OCI-M1 (cell line): ENCODE measurements around the gene GCH1.
"Not testable (repeated sequence)": the region's sequence is repeated elsewhere in the genome, so short reads cannot be mapped to it uniquely, and the experiment has no call there.

Experiments used
- DNase-seq: peaks from one replicate; lab custom pipeline; 2025; lab: John Stamatoyannopoulos, UW

GCH1 gene

DNA sequence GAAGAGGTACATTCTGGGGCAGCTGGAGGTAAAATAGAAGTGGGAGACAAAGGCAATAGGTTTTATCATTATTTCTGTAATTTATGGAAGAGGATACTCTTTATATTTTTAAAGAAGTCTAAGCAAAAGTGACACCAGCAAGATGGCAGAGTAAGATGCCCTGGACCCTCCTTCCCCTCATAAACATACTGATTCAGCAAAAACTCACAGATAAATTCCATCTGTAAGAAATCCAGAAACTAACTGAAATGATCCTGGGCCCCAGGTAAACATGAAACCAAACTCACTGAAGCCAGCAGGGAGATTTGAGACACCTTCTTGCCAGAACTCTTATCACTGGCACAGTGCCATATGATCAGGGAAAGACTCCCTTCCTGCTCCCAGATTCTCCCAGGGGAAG lies 79.9 kb downstream of the GCH1 start:
- DNase-seq = no peak

DNA sequence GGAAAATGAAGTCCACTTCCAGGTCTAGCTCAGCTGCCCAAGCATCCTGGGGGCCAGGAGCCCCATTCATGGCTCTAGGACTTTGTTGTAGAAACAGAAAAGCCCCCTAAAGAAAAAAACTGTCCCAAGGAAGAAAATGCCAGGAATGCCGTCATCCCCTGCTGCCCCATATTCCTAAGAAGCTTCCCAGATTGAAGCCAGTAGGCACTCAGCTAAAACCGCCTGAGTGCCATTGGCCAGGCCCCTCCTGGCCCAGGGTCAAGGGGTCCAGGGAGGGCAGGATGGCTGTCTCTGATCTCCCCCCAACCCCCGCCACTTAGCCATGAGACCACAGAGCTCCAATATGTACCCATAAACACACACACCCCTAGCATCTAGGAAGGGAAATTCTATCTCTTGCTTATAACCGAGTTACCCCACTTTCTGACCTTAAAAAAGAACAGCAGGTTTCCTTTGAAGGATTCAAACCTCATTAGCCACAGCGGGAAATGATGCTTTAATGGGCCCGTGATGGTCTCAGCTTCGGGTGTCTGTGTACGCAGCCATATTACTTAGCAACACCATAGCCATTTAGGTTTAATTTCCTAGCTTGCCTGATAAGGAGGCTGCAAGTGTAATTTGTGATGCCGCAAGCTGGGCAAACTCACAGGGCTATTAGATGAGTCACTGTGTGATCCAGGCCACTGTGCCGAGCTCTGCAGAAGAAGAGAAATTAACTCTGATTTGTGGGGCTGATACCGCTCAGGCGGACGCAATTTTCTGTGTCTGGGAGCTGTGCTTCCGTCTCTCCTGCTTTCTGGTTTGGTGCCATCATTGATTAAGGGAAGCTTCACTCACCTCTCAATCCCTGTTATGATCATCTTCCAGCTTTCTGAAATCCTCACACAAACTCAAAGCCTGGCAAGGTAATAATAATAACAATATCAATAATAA lies 84.2 kb downstream of the GCH1 start:
- peak; percentile 7 for DNase-seq

DNA sequence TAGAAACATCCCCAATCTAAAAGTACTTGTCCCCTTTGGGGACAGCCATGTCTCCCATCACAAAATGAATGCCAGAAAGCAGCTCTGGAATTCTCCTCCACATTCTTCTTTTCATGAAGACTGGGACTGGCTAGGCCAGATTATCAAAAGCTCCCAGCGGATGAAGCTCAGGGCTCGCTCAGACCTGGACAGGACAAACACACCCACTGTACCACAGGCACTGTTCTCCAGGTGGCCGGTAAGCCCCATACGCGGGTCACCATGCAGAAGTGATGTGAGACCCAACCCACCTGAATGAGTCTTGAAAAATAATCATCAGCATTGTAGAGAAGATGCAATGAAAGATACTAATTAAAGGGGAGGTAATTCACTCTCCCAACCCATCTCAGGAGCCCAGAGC lies 85.1 kb downstream of the GCH1 start:
- DNase-seq = no peak

DNA sequence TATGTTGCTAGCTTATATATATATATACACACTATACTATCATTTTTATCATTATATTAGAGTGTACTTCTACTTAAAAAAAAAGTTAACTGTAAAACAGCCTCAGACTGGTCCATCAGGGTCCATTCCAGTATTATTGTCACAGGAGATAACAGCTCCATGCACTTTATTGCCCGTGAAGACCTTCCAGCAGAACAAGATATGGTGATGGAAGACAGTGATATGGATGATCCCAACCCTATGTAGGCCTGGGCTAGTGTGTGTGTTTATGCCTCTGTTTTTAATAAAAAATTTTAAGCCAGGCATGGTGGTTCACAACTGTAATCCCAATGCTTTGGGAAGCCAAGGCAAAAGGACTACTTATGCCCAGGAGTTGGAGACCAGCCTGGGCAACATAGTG lies 86.2 kb downstream of the GCH1 start:
- no peak for DNase-seq

DNA sequence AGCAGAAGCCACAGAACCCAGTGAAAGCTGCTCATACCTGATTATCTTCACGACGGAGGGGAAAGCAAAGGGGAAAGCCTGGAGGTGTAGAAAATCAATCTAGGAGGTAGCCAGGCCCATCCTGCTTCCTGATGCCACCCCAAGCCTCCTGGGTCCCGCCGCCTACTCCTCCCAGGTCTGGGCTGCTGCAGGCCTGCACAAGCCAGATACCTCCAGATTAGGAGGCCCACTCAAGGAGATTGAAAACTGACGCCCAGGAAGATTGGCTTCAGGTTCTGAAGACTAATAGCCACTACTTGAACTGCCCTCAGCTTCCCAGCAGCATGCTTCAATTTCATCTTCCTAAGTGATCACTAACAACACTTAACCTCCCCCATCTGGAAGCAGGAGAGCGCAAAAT lies 87.1 kb downstream of the GCH1 start:
- DNase-seq = no peak

DNA sequence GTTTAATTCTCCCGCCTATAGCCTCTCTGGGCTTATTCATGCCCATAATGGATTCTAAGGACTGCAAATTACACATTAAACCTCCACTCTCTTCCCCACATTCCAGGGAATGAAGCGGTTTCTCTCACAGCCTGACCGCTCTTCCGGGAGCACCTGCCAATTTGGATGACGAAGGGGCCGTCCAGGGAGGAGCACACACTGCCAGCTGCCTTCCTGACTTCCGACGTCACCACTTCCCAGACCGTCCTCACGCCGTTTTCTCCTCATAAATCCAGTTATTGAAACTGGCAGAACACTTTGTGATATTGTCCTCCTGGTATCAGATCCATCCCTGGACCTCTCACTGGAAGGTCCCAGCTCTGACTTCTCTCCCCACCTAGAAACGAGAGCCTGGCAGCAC lies 87.6 kb downstream of the GCH1 start:
- no peak for DNase-seq

DNA sequence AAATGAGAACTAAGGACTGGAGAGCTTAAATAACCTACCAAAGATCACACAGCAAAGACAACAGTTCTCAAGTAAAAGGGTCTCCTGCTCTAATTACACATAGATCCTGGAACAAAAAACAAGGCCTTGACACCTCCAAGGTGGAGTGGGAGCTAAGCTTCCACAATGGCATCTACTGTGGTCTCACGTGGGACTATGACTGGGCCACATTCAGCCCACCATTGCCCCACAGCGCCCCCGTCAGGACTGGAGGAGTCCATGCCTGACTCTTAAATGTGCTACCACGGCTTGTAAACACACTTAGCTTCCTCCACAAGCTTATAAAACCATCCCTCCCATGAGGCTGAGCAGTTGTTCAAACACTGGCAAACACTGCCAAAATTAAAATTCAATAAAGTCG lies 88.5 kb downstream of the GCH1 start:
- DNase-seq = peak; percentile 70

DNA sequence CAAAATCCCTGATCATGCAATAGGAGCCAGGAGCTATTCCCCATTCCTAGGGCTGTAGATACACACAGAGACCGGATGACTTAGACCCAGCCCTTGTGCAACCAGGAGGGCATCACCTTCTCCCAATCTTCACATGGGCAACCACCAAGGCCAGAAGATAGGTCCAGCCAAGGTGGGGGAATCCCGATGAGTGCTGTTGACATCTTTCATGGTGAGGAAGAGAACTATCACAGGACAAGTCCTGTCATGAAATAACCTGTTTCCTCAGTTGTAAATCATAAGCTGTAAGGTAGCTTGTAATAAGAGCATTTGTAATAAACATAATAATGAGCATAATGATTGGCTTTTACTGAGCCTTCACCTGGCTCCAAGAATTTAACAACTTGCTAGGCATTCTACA lies 89.5 kb downstream of the GCH1 start:
- DNase-seq = no peak

DNA sequence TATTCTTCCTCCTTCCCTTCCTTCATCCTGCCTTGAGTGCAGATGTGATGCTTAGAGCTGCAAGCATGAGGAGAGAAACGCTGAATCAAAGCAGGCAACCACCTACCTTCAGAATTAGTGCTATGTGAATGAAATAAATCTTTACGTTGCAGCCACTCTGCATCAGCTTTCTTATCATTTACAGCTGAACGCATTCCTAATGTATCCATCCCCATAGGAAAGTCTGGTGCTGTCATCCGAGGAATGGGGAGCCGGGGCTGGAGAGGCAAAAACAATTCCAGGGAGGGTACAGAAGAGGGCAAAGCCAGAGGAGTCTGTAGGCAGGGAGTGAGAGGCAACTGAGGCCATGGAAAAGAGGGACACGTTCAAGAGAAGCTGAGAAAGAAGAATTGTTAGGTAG lies 90.0 kb downstream of the GCH1 start:
- DNase-seq = no peak

DNA sequence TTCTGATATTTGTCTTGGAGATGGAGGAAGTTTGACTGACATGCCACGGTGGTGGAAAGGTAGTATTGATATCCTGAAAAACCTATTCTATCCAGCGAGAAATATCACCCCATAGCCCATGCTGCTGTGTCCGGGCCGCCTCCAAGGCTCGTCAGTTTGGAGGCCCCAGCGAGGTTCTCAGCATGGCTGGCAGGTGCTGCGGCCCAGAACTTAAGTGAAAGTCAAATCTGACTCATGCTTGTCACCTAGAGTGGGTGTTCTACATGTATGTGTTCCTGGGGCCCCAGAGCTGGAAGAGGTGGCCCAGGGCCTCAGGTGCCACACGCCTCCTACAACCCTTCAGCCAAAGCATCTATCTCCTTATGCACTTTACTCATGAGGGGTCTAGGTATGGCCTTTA lies 92.9 kb downstream of the GCH1 start:
- DNase-seq = no peak

DNA sequence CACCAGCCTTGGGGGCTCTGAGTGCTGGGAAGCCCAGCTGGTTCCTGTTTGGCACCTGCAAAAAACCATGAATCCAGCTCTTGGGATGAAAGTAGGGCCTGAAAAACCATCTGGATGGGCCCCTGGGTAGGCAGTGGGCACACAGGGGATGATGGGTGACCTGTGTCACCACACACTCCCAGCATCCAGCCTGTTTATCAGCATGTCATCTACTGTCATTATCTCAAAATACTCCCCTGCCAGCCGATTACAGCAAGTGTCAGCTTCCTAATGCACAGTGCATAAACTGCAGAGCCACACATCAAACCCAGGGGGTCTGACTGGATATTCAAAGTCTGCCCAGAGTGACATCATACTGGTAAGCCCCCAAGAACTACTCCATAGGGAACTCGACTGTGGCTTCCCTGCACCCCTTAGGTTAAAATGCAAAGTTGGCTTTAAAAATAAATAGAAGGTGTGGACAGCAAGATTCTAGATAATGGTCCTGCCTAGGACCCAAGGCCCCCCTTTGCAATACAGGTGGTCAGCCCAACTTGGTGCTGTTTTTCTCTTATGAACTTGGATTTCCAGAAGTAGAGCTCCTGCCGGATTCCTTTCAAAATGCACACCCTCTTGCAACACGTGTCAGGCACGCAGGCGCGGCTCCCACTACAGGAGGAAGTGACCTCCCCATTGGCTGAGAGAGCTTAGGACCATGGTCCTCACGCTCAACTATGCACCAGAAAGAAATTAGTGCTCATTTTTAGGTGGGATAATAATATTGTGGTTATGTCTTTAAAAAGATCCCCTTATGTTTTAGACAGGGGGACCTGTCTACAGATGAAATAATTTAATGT lies 94.1 kb downstream of the GCH1 start:
- no peak for DNase-seq

DNA sequence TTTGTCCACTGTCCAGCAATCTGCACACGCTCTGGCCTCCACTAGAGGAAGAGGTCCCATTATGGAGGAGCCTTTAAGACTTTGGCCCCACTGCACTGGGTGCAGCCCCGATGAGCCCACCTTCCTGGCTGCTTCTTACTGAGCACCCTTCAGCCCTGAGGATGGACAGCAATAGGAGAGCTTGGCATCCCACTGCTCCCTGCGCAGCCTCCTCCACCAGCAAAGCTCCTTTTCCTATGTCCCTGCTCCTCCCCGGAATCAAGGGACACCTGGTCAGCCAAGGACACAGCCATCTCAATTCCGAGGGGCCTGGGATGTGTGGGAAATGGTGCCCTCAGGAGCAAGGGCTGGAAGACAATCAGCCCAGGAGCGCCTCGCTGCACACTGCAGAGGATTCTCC lies 94.7 kb downstream of the GCH1 start:
- DNase-seq = no peak

DNA sequence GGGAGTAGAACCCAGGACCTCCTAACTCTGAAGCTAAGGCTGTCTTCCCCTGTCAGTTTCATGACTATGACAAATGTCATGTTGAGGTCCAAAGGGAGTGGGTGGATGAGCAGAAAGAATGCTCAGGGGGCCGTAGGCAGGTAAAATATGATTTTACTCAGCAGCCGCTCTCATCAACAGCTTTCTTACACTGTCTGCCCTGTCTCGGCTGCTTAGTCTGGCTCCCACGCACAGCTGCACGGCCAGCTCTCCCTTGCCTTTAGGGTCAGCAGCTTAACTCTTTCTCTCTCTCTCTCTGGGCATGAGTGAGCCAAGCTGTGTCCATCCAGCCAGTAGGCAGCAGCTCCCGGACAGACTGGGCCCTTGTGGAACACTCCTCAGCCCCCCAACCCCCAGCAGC lies 95.2 kb downstream of the GCH1 start:
- DNase-seq = no peak

DNA sequence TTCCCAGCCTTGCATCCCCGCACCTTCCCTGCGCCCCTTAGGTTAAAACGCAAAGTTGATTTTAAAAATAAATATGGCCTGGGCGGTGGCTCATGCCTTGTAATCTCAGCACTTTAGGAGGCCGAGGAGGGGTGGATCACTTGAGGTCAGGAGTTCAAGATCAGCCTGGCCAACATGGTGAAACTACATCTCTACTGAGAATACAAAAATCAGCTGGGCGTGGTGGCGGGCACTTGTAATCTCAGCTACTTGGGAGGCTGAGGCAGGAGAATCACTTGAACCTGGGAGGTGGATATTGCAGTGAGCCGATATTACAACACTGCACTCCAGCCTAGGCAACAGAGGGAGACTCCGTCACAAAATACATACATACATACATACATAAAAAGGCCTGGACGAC lies 96.0 kb downstream of the GCH1 start:
- DNase-seq = no peak

DNA sequence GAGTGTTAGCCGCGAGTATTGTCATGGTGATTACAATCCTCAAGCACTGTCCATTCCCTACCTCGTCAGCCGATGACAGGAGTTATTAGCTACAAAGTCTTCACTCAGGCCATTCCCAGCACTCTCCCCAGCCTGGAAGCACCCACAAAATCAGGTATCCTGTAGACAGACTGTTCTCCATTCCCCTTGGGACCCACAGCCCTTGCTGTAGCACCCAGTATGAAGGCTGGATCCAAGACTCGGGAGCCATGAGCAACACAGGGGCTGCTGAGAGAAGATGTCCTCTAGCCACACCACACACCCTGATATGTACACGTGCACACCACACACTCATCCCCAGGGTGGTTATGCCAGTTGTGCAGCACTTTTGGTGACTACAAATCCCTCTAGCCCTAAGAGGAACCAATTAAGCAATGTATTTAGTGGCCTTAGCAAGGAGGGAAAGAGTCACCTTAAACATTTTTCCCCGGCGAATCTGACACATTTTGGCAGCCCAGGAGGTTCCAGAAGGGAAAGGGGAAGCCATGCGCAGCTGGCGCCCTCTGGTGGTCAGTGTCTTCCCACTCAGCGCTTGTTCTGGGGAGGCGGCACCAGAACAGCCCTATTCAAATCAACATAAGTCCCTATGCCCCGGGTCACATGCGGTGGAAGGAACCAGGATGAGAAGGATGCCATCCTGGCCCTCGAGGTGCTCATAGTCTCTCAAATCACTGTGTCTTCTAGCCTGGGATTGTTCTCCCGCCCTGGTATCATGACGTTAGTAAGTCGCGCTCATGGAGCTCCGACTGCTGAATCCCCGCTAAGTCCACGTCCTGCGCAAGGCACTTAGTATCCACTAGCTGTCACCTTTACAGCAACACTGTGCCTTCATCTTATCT lies 96.9 kb downstream of the GCH1 start:
- peak; percentile 78 for DNase-seq

DNA sequence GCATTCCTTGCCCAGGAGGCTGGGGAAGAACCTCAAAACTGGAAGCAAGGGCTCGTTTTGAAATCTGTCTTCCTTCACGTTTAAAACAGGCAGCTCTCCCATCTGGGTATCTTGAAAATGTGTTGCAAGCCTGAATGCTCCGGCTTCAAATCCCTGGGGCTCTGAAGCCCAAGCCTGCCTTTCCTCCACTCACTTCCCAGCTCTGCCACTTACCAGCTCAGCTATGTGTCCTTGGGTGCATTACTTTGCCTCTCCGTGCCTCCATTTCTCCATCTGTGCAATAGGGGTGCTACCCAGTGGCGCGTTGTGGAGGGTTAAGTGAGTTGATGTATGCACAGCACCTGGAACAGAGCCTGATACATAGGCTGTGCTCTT lies 97.6 kb downstream of the GCH1 start:
- DNase-seq = no peak

DNA sequence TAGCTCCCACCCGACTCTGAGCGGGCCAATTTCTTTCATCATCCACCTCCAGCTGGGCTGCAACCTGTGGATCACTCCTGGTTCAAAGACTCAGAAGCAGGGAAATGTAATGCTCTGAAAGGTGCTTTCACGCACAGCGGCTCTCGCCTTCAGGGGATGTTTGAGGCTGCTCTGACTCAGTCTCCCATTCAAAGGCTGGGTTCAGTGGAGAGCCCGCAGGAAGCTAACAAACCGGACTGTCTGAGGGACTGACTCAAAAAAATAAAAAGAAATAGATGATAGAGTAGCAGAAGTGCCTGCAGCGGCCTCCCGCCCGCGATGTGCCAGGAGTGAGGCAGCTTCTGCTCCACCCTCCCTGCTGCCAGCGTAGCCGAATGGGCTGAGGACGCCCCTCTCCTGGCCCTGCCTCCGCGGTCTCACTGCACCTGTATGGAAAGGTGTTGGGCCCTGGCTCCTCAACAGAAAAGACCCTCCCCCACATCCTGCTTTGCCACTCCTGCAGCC lies 98.0 kb downstream of the GCH1 start:
- DNase-seq = no peak

DNA sequence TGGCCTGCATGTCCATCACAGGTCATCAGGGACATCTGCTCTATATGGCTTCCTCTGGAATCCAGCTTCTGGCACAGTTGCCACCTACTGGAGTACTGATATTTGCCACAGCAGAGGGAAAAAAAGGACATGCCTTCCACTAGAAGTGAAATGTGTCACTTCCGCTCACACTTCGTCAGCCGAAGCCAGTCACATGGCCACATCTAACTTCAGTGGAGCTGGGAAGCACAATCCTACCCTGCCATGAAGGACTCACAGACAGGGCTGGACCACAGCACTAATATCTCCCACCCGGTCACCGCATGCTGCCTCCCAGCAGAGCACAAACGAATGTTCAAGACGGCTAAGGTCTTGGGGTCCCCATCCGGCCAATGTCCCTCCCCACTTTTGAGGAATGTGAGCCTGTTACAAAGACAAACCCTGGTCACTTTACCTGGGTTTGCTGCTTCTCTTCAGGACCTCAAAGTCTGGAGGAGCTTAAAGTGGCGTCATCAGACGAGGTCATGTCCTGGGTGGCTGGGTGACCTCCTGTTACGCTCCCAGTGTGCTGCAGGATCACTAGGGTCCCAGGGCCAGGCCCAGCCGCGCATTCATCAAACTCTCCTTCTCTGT lies 98.6 kb downstream of the GCH1 start:
- no peak for DNase-seq

DNA sequence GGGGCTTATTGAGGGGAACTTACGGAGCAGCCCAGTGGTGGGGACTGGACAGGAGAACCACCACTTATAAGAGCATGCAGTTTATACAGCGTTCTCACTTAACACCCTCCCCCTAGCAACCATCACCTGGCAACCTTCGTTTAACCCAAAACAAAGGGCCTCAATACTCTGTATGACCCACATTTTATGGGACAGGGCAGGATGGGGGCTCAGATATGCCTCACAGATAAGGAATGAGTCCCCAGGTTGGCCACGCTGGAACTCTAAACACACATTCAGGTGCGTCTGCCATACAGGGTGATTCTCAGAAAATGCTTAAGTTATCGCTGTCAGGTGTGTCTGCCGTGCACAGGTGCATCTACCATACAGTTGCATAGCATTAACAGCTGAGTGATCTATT lies 99.2 kb downstream of the GCH1 start:
- DNase-seq = no peak

DNA sequence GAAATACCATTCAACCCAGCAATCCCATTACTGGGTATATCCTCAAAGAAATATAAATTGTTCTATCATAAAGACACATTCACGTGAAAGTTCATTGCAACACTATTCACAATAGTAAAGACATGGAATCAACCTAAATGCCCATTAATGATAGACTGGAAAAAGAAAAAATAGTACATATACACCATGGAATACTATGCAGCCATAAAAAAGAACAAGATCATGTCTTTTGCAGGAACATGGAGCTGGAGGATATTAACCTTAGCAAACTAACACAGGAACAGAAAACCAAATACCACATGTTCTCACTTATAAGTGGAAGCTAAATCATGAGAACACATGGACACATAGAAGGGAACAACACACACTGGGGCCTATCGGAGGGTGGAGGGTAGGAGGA lies 101.1 kb downstream of the GCH1 start:
- DNase-seq = not testable (repeated sequence)

DNA sequence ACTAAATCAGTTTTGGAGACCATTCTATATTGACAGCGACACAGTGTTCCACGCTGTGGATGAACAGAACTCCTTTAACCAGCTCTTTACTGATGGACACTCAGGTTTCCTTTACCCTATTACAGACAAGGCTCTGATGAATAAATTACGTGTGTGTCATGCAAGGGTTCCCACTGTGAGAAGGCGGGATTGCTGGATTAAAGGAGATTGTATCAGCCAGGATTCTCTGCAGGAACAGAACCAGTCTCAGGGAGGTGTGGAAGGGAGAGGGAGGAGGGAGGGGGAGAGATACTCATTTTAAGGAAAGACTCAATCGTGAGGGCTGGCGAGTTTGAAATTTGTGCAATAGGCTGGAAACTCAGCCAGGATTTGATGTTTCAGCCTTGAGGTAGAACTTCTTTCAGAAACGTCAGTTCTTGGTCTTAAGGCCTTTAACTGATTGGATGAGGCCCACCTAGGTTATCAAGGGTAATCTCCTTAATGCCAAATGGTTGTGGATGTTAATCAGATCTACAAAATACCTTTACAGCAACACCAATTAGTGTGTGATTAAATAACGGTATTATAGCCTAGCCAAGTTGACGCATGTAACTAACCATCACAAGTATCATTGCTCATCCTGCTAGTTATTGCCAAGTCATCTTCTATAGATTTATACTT lies 104.0 kb downstream of the GCH1 start:
- DNase-seq = no peak
